HG03460 (cell line): ENCODE results near the gene DEFB118.
"Not testable (repeated sequence)": the region's sequence is repeated elsewhere in the genome, so short reads cannot be mapped to it uniquely, and the experiment has no call there.

Source experiments
- ATAC-seq: cut with Tn5 transposase; IDR thresholded peaks from one replicate; pipeline ENCODE4 v1.9.1; 2021; ENCODE audit not compliant: unreplicated experiment

DEFB118 gene, protein sequence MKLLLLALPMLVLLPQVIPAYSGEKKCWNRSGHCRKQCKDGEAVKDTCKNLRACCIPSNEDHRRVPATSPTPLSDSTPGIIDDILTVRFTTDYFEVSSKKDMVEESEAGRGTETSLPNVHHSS

DNA sequence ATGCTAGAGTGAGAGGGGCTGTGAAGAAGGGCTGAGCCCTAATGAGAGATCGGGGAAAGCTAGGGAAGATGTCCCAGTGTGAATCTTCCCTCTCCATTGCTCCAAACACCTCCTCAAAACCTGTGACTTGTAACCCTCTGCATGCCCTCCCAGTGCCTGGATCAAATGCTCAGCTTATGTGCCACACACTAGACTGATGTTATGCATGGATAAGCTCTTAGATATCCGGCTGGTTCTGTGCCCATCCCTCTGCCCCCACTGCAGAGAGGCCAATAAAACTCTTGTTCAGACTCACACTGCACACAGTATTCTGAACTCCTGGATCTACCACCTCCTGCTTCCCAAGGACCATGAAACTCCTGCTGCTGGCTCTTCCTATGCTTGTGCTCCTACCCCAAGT, at the start of gene DEFB118:
TSS of gene DEFB118 (plus strand) at position 301 of the 400 bp plus-strand sequence. CDS start at position 351, 50 bp downstream.
- ATAC-seq = no peak

DNA sequence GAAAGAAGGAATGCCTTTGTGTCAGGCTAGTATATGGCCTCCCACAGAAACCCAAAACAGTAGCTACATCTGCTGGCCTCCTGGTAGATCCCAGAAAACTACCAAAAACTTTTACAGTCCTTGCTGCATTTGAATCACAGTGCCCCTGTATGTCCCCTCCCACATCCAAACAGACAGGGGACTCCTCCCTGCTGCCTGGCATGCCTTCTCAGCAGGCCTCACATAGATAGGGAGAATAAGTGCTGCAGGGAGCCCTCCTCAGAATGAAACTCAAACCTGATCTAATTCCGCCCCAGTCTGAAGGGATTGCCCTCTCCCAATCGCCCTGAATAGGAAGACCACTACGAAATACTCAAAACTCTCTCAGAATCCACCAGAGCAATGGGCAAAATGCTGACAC, 45.9 kb upstream of the DEFB118 start:
- ATAC-seq = no peak

DNA sequence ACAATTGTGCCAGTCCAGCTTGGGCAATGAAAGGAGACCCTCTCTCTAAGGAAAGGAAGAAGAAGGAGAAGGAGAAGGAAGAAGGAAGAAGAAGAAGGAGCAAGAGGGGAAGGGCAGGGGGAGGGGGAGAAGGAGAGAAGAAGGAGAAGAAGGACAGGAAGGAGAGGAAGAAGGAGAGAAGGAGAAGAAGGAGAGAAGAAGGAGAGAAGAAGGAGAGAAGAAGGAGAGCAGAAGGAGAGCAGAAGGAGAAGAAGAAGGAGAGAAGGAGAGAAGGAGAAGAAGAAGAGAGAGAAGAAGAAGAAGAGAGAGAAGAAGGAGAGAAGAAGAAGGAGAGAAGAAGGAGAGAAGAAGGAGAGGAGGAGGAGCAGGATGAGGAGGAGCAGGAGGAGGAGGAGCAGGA, 37.5 kb upstream of the DEFB118 start:
- no peak for ATAC-seq

DNA sequence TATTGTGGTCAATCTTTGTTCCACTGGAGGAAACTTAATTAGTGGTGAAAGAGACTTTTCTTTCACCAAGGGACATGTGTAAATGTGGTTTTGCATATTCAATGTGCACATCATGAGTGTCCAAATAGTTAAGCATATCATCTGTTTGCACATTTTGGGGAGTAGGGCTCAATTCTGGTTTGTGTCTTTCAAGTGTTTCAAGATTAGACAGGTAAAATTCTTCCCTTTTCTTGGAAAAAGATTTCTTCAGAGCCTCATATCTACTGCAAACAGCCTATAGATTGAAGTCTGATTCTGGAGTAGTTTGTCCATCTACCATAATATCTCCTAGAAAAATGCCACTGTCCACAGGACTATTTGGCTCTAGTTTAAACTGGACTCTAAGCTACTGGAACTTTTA, 26.9 kb upstream of the DEFB118 start:
- ATAC-seq = no peak

DNA sequence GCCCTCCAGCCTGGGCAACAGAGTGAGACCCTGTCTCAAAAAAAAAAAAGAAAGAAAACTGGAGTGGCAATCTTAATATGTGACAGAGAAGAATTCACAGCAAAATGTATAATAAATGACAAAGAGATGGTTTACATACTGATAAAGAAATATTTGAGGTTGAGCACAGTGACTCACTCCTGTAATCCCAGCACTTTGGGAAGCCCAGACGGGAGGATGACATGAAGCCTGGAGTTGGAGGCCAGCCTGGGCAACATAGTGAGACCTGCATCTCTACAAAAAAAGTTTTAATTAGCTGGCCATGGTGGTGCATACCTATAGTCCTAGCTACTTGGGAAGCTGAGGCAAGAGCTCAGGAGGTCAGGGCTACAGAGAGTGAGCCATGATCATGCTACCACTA, 12.4 kb upstream of the DEFB118 start:
- no peak for ATAC-seq

DNA sequence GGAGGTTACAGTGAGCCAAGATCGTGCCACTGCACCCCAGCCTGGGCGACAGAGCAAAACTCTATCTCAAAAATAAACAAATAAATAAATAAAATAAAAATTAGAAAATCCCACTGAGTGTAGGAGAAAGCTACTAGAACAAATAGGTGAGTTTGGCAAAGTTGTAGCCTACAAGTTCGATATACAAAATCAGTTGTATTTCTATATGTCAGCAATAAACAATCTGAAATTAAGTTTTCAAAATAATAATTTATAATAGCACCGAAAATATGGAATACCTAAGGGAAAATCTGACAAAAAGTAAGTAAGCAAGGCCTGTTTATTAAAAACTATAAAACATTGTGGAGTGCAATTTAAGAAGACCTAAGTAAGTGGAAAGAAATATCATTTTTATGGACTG, 5.1 kb upstream of the DEFB118 start:
- no peak for ATAC-seq

DNA sequence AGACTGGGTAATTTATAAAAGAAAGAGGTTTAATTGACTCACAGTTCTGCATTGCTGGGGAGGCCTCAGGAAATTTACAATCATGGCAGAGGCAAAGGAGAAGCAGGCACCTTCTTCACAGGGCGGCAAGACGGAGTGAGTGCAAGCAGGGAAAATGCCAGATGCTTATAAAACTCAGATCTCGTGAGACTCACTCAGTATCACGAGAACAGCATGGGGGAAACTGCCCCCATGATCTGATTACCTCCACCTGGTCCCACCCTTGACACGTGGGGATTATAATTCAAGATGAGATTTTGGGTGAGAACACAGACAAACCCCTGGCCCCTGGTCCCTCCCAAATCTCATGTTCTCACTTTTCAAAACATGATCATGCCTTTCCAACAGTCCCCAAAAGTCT, 4.1 kb upstream of the DEFB118 start:
- ATAC-seq = not testable (repeated sequence)

DNA sequence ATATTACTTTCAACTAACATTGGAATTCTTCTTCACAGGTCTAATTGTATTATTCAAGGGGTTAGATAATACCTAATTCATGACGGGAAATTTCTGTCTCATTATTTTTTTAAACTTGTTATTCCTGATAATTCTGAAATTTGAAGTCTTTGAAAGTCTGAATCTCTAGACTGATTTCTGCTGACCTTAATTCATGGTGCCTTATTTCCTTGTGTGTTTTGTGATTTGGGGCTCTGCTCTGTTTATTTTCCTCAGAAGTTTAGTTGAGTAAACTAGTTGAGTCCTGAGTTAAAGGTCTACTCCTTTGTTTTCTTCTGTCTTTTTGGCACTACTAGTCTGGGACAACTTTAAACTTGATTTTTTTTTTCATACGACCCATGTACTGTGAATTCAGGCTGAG, 5.9 kb downstream of the DEFB118 start:
- ATAC-seq = no peak

DNA sequence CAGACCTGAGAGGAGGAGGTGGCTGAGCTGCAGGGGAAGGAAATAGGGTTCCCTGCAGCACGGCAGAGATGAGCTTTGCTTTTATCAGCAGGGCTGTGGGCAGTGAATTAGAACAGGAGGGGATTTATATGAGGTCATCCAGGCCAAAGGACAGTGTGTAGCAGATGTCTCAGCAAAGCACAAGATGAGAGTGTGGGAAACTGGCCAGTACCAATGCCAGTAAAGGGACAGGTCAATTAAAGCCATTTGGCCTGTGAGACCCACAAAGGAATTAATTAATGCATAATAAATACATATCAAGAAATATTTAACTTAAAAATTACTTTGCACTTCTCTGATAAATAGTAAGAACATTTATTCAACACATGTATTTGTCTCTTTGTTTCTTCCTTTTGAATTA, 22.1 kb downstream of the DEFB118 start, which contains the start of gene DEFB119:
TSS of gene DEFB119 (minus strand) at position 101 of the 400 bp plus-strand sequence. CDS start 107 bp downstream, outside the sequence.
- no peak for ATAC-seq

DNA sequence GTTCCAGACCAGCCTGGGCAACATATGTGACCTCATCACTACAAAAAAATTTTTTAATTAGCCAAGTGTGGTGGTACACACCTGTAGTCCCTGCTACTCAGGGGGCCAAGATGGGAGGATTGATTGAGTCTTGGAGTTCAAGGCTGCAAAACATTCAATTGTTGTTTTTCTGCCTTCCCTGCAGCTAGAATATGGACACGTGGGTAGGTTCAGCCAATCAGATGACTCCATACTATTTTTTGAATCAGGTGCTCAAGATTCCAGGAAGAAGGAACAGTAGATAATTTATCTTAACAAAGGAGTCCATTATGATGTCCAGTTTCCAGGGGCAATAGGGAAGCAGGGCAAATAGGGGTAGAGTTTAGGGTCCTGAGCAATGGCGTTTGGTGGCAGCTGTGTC, 24.4 kb downstream of the DEFB118 start:
- no peak for ATAC-seq

DNA sequence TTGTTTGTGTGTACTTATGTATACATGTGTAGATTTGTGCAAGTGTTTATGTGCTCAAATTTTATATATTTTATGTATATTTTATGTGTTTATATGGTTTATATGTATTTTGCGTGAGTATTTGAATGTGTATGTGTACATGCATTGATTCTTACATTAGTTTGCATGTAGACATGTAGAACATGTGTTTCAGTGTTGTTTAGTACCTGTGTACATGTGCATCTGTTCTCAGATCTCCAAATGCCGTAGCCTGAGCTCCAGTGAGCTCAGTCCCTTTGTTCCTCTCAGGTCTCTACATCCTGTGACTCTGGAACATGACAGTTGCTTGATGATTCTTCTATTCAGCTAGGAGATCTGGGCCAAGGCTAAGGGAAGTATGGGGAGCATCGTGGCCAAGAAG, 26.5 kb downstream of the DEFB118 start:
- no peak for ATAC-seq

DNA sequence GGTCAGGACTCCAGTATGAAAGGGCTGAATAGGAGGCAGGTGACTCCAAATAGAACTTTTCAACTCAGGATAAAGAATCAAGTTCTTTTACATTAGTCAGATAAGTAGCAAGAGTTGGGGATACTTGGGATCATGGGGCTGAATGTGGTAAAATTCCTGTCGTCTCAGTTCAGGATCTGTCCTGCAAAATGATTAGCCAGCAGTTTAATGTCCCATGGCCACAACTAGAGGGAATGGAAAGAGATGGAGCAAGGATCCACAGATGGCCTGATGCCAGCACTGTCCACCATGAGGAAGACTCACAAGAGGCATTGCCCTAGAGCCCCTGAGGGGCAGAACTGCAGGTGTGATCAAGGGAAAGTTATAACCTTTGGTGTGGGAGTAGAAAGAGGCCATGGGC, 35.5 kb downstream of the DEFB118 start:
- ATAC-seq = no peak

DNA sequence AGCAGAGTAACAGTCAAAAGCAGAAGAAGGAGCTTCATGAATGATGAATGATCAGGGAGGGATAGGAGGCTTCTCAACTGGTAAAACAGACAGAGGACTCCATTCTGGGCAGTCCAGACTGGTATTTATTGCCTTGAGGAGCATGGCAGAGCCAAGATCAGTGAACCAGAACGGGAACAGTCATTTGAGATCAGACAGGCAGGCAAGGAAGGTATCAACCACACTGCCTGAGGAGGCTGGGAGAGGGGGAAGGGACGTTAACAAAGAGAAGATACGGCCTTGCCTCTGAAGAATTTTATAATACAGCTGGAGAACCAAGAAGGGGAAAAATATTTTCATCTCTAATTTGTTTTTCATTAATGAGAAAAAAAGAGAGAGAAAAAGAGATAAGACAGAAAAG, 37.7 kb downstream of the DEFB118 start, which contains the start of gene DEFB121:
TSS of gene DEFB121 (minus strand) at position 101 of the 400 bp plus-strand sequence. CDS start at position 38, 63 bp downstream.
- ATAC-seq = no peak

DNA sequence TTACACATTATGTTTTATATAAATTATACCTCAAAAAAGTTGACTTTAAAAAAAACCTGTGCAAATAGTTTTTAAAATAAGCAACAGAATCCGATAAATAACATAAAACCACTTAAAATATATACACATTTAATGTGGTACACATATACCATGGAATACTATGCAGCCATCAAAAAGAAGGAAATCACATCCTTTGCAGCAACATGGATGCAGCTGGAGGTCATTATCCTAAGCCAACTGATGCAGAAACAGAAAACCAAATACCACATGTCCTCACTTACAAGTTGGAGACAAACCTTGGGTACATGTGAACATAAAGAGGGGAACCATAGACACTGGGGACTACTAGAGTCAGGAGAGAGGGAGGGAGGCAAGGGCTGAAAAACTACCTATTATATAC, 41.6 kb downstream of the DEFB118 start:
- no peak for ATAC-seq

DNA sequence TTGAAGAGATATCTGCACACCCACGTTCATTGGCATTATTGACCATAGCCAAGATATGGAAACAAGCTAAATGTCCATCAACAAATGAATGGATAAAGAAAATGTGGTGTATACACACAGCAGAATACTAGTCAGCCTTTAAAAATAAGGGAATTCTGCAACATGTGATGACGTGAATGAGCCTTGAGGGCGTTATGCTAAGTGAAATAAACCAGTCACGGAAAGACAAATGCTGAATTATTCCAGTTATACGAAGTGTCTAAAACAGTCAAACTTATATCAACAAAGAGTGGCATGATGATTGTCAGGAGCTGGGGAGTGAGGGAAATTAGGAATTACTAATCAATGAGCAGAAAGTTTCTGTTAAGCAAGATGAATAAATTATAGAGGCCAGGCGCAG, 46.0 kb downstream of the DEFB118 start:
- ATAC-seq = no peak

DNA sequence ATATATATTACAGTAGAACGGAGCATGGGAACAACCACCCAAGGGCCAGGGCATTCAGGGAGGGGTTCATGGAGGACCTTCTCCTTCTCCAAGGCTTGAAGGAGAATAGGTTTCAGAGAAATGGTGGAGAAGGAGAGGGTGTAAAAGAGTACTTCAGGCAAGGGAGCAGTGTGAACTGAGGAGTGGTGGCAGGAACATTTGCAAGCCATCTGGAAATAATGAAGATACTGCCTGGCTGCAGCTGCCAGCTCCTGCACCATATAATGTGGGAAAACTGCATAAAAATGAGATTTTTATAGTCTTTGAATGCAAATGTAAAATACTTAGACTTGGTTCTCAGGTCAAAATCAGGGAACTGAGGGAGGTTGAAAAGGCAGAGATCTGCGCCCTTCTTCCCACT, 47.3 kb downstream of the DEFB118 start:
- ATAC-seq = no peak

DNA sequence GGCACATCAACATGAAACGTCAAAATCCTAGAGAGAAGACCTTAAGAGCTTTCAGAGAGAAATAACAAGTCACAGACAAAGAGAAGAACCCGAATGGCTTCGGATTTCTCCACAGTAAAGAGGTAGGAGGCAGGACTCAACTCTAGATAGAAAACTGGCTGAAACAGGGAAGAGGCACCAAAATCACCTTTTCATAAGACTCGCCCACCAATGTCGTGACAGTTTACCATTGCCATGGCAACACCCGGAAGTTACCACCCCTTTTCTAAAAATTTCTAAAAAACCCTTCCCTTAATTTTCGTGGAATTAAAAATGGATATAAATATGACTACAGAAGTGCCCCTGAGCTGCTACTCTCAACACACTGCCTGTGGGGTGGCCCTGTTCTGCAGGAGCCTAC, 49.9 kb downstream of the DEFB118 start:
- ATAC-seq = no peak
